Stimulated activated CD8-positive, alpha-beta memory T cell treated with anti-CD3 and anti-CD28 coated beads, Interleukin-12 subunit alpha, Interleukin-12 subunit beta, amount 100 ng/mL, for 4 hours (primary cell): ENCODE measurements around the gene URI1.
"Not testable (repeated sequence)": the region's sequence is repeated elsewhere in the genome, so short reads cannot be mapped to it uniquely, and the experiment has no call there.

Experiments used
- DNase-seq: peaks from one replicate; pipeline ENCODE4 v3.0.0-alpha.2; 2020; ENCODE audit warnings: low read depth

The URI1 gene

DNA sequence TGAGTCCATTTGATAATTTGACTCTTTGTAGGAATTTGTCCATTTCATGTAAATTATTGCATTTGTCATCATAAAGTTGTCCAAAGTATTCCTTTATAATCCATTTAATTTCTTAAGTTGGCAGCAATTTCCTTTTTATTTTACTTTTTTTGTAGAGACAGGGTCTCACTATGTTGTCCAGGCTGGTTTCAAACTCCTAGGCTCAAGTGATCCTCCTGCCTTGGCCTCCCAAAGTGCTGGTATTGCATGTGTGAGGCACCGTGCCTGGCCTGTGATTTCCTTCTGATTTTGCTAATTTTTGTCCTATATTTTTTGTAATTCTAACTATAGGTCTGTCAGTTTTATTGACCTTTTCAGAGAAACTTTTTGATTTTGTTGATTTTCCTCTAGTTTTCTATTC is 84.9 kb downstream of the URI1 start:
- no peak for DNase-seq

DNA sequence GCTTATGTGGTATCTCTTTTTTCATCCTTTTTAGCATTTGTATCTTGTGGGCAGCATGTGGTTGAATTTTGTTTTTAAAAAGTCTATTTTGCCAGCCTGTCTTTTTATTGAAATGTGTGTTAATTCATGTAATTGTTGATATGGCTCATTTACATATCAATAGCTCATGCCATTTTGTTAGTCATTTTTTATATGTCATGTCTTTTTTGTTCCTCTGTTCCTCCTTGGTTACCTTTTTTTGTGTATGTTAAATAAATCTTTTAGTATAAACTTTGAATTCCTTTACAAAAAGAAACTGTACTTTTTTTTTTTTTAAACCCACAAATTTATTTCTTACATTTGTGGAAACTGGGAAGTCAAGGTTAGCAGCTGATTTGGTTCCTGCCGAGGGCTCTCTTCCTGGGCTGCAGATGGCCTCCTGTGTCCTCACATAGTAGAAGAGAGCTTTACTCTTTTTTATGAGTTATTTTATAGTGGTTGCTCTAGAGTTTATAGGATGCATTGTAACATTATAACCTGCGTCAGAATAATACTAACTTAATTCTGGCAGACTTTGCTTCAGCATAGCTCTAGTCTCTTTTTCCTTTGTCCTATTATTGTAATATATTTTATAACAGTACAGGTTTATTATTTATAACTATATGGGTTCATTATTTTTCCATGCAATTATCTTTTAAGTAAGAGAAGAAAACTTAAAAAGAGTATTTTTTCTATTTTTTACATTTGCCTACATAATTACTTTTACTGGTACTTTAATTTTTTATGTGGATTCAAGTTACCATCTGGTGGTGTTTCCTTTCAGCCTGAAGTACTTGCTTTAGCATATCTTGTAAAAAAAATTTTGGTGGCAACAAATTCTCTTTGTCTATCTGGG is 86.3 kb downstream of the URI1 start:
- no peak for DNase-seq

DNA sequence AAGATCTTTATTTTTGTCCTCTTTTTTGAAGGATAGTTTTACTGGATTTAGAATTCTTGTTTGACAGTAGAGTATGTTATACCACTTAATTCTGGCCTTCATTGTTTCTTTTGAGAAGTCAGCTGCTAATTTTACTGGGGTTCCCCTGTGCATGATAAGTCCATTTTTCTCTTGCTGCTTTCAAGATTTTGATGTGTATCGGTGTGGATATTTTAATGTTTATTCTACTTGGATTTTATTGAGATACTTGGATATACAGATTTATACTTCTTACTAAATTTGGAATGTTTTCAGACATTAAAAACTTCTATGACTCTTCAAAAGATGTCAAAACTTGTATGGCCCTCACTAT is 86.9 kb downstream of the URI1 start:
- DNase-seq = no peak

DNA sequence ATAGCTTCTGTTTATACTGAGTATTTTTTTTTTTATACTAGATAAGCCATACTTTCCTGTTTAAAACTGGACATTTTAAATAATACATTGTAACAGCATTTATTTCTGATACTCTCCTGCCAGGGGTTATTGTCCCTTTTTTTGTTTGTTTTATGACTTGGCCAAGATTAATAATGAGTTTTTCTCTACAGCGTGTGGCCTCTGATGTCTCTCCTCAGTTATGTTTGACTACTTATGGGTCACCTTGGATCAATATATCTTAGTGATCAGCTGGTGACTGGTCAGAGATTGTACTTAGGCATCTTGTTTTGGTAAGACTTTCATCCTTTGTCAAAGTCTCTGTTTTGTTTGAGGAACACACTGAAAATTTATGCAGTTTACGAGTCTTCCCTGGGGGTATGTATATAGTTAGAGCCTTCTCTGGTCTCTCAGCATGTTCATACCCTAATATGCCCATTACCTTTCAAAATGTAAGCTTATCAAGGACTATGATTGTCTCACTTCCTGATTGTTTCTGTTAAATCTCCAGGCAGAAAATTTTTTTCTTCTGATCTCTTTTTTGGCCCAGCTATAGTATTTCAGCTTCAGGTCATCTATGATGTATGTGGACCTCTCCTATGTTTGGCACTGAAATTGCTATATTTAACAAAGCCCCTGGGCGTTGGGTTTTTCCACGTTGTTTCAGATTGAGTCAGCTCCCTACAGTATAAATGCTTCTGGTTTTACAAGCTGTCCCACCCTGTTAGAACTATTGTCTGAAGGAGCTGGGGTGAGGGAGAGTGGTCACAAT is 87.9 kb downstream of the URI1 start:
- DNase-seq = no peak

DNA sequence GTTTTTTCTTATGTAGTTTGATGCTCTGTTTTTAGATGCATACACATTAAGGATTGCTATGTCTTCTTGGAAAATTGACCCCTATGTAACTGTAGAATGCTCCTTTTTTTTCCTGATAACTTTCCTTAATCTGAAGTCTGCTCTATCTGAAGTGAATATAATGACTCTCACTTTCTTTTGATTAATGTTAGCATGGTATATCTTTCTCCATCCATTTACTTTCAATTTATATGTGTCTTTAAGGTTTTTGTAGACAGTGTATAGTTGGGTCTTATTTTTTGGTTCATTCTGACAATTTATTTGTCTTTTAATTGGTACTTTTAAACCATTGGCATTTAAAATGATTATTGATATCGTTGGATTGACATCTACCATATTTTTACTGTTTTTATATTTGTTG is 92.3 kb downstream of the URI1 start:
- DNase-seq = no peak

GRCh38 chr19:30036154-30037129 is 94.4 kb downstream of the URI1 start:
- no peak for DNase-seq

GRCh38 chr19:30037835-30038234 is 95.8 kb downstream of the URI1 start:
- no peak for DNase-seq

GRCh38 chr19:30041931-30042330 is 99.9 kb downstream of the URI1 start:
- DNase-seq = not testable (repeated sequence)

DNA sequence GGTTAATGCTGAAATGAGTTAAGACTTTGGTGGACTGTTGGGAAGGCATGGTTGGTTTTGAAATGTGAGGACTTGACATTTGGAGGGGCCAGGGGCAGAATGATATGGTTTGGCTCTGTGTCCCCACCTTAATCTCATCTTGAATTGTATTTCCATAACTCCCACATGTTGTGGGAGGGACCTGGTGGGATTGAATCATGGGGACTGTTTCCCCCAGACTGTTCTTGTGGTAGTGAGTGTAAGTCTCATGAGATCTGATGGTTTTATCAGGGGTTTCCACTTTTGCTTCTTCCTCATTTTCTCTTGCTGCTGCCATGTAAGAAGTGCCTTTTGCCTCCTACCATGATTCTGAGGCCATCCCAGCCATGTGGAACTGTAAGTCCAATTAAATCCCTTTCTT is 101.0 kb downstream of the URI1 start:
- not testable (repeated sequence) for DNase-seq

DNA sequence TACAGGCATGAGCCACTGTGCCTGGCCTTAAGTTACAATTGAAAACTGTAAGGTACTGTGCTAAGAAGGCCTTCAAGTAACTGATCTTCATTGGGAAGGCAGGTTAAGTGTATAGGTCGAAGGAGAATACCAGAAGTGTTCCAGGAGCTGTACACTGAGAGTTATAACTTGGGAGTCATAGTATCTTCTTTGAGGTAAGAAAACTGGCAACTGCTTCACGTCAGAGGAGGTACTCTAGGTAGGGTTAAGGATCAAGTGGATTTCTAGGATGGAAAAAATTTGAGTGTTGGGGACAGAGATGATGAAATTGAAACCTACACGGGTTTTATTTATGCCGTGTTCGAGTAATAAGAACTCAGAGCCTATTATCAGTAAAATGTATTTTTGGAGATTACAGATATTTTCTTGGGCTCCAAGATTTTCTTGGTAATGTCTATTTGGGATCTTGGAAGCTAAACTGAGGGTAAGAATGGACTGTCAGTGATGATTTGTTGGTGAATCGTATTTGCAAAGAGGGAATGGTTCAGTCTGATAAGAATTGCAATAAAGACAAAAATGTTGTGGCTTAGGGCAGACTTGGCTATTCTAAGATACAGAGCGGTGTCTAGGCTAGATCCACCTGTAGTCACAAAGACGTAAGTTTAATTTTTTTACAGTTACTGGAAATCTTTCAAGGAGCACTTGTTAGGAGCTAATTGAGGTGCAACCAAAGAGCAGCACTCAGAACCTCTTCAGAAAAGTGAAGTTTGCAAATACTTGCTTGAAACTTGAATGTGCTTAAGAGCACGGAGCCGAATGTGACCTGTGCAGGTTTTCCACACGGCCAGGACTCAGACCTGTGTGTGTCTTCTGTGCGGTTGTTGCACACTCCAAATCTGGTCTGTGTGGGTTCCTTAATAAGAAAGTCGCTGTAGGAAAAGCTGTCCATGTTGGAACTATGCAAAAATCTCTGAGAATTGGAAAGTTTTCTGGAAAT is 102.5 kb downstream of the URI1 start:
- no peak for DNase-seq

GRCh38 chr19:30046522-30046921 is 104.5 kb downstream of the URI1 start:
- DNase-seq = no peak

DNA sequence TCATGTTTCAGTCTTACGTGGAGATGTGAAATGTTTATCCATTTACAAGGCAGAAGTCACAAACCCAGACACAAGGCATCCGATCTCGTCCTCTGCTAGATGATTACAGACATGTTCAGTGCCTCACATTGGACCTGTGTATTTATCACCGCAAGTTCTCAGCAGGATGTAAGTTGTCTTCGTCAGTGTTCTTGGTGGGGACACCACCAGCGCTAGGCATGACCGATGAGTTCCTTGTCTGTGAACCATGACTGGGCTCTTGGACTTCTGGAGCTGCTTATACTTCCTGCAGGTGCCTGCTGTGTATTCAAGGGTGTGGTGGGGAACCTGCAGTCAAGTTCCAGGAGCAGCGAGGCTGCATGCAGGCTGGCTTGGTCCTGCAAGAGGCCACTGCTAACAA is 105.4 kb downstream of the URI1 start:
- DNase-seq = no peak

DNA sequence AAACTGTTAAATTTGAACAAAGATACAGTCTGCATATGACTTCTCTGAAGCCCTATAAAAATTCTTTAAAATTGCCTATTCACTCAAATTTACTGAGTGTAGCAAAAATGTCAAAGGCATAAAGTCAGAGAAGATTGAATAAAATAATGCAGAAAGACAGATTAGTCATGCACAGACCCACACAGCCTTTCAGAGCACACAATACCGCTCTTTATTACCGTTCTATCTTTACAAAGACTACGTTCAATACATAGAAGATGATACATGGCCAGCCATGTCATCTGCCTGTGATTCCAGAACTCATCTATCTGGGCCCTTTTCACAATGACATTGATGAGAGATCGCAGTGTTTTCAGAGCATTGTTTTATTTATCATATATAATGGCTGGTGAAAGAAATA is 107.2 kb downstream of the URI1 start:
- DNase-seq = no peak

DNA sequence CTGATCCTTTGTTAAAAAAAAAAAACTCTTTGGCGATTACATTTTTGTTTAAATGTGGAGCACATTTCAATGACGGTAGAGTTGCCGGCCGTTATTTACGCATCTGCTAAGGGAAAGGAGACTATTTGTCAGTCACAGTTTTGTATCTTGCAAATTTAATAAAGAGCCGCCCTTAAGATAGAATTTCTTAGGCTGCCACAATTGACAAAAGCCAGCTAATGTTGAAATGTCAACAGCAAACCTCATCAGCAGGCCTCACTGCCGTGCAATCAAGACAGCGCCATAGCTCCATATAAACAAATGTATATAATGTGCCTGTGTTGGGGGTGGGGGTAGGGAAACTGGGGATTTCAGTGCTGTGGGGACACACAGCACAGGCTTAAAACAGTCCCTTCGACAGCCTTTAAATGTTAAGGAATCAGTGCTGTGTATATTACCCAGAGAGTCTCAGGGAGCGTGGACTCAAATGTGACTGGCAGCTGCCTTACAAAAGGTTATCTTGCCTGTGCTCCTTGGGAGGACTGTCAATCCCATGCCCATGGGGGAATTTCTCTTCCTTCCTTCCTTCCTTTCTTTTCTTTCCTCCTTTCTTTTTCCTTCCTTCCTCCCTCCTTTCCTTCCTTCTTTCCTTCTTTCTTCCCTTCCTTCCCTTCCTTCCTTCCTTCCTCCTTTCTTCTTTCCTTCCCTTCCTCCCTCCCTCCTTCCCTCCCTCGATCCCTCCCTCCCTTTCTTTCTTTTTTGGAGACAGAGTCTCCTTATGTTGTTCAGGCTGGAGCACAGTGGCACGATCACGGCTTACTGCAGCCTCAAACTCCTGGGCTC is 108.0 kb downstream of the URI1 start:
- DNase-seq = no peak

- no peak for DNase-seq
Observed at GRCh38 chr19:30052122-30053075, 110.4 kb downstream of the URI1 start.

DNA sequence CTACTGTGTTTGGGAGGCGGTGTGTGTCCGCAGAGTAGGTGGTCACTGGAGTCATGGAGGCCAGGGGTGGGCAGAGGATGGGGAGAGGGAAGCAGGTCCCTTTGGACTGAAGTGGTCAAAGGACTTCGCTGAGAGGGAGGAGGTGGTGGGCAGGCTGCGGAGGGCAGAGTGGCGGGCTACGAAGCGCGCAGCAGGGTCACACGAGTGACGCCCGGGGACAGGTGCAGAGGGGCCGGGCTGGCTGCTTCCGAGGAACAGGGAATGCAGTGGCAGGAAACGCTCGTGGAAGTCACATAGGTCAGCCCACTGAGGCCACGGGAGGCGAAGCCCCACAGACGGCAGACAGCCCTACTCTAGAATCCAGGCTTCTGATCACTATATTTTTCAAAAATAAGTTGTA is 111.5 kb downstream of the URI1 start:
- no peak for DNase-seq

DNA sequence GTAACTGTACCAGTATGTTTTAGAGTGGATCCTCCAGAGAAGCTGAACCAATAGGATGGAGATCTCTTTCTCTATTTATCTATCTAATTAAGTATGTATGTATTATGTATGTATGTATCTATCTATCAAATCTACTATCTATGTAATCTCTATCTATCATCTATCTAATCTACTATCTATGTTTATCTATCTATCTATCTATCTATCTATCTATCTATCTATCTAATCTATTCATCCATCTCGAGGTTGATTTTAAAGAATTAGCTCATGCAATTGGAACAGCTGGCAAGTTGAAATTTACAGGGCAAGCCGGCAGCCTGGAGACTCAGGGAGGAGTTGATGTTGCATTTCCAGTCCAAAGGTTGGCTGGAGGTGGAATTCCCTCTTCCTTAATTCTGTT is 112.2 kb downstream of the URI1 start:
- DNase-seq = no peak

DNA sequence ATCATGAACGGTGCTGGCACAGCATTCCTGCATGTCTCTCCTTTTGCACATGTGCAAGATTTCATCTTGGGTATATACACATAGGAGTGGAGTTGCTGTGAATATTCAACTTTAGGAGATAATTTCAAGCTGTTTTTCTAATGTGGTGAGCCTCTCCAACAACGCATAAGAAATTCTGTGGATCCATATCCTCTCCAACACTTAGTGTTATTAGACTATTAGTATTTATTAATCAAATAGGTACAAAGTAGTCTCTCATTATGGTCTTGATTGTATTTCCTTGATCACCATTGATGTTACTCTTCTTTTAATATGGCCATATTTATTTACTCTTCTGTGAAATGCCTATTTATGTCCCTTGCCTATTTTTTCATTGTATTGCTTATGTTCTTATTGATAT is 114.5 kb downstream of the URI1 start:
- DNase-seq = no peak
